ENCODE results near the gene SORBS2. TPM values are rescaled to one million over a fixed set of nuclear protein-coding genes. Genes with fewer than 3 reads are reported as not detected.

The SORBS2 gene
- total and polyA plus RNA-seq, 2 of the 8 experiments (the other 6 are each of a cell fraction or from before 2014, with no cell fraction given), result 73.0 to 87.1 TPM

DNA sequence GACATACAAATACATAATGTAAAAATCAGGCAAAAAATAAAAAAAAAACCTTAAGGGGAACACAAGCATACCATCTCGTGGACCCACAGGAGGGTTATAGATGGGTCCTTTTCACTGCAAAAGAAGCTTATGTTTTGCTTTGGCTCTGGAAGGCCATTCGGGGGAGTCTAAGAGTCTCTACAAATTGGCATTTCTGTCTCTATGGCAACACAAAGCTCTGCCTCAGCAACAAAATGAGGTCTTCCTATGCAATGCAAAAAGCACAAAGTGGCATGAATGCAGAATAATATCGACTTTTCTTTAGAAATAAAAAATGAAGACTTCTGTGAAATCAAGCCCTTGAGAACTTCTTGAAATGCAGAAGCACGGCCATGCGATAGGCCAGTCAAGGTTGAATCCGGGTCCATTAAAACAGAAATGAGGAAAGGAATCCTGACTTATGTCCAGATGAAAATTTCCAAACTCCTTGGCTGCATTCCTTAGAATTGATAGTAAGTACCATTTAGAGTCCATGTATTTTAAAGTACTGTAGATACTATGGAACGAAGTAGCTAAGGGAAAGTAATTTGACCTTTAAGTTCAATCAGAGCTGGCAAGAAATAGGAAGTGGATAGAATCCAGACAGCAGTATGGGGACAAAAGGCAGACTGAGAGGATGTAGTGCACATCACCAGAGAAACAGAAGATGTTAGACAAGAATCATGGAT, 213.0 kb downstream of the SORBS2 start (continued):
- no peak for TF ChIP-seq KDM4A (IDR thresholded peaks at IDR 0.05; ENCODE audit: low read depth, low read length, severe bottlenecking)
- TF ChIP-seq, protein P1, sequence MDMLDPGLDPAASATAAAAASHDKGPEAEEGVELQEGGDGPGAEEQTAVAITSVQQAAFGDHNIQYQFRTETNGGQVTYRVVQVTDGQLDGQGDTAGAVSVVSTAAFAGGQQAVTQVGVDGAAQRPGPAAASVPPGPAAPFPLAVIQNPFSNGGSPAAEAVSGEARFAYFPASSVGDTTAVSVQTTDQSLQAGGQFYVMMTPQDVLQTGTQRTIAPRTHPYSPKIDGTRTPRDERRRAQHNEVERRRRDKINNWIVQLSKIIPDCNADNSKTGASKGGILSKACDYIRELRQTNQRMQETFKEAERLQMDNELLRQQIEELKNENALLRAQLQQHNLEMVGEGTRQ (IDR thresholded peaks at IDR 0.05; ENCODE audit: low read length), result no peak
- TF ChIP-seq NRF1 (IDR thresholded peaks at IDR 0.05; ENCODE audit: low read depth, low read length), result no peak
- TF ChIP-seq POLR2A (IDR thresholded peaks at IDR 0.05; ENCODE audit: control extremely low read depth in 1 of 2, low read depth in 2 of 2, low read length in 2 of 2), result no peak
